VCaP (cell line): ENCODE measurements around the gene MUC5AC.
"Not testable (repeated sequence)": the region's sequence is repeated elsewhere in the genome, so short reads cannot be mapped to it uniquely, and the experiment has no call there.

ENCODE experiments used
- H3K27ac ChIP-seq: fragments of 450-650 bp; 2 replicates; pipeline ENCODE4 v1.5.1; 2017
- TF ChIP-seq, protein P1 (sequence below): fragments of 450-650 bp; conservative IDR thresholded peaks from 2 replicates; pipeline ENCODE4 v1.5.1; 2017; ENCODE audit warnings: mild to moderate bottlenecking, moderate library complexity

MUC5AC gene

DNA sequence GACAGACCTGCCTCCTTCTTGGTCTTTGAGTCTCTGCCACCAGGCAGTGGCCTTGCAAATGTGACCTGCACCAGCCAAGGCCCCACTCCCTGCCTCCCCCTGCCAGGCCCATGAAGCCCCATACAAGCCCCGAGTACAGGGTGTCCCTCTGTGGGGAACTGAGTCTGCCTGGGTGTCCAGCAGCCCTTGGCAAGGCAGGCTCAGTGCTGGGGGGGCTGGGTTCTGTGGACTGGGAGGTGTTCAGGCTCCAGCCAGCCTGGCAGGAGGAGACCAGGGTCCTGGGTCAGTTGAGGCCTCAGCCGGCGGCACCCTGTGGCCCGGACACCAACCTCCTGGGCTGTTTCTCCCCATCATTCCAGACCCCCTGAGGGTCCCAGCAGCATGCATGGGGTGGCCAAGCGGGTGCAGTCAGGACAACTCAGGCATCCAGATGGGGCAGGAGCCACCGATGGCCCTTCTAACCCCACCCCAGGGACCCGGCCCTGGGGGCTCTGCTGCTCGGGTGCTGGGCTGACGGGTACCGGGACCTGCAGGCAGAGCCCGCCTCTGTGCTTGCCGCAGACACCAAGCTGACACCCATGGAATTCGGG, 5.7 kb downstream of the MUC5AC start:
- TF ChIP-seq, protein P1, sequence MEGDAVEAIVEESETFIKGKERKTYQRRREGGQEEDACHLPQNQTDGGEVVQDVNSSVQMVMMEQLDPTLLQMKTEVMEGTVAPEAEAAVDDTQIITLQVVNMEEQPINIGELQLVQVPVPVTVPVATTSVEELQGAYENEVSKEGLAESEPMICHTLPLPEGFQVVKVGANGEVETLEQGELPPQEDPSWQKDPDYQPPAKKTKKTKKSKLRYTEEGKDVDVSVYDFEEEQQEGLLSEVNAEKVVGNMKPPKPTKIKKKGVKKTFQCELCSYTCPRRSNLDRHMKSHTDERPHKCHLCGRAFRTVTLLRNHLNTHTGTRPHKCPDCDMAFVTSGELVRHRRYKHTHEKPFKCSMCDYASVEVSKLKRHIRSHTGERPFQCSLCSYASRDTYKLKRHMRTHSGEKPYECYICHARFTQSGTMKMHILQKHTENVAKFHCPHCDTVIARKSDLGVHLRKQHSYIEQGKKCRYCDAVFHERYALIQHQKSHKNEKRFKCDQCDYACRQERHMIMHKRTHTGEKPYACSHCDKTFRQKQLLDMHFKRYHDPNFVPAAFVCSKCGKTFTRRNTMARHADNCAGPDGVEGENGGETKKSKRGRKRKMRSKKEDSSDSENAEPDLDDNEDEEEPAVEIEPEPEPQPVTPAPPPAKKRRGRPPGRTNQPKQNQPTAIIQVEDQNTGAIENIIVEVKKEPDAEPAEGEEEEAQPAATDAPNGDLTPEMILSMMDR: no peak
- no peak overlapping the region for H3K27ac ChIP-seq

DNA sequence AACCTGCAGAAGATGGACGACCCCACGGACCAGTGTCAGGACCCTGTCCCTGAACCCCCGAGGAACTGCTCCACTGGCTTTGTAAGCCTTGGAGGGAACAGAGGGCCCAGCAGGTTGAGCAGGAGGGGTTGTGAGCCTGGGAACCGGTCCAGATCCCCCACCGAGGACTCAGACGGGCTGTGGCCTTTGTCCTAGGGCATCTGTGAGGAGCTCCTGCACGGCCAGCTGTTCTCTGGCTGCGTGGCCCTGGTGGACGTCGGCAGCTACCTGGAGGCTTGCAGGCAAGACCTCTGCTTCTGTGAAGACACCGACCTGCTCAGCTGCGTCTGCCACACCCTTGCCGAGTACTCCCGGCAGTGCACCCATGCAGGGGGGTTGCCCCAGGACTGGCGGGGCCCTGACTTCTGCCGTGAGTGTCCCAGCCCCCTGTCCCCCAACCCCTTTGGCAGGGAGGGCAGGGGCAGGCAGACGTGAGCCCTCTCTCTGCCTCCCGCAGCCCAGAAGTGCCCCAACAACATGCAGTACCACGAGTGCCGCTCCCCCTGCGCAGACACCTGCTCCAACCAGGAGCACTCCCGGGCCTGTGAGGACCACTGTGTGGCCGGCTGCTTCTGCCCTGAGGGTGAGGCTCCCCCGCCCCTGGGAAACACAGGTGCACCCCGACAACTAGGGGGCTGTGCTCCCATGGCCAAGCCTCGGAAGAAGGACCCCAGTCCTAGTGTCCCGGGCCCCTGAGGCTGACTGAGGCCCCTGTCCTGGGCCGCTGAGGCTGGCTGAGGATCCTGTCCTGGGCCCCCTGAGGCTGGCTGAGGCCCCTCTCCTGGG, 6.4 kb downstream of the MUC5AC start:
- TF ChIP-seq, protein P1: no peak

DNA sequence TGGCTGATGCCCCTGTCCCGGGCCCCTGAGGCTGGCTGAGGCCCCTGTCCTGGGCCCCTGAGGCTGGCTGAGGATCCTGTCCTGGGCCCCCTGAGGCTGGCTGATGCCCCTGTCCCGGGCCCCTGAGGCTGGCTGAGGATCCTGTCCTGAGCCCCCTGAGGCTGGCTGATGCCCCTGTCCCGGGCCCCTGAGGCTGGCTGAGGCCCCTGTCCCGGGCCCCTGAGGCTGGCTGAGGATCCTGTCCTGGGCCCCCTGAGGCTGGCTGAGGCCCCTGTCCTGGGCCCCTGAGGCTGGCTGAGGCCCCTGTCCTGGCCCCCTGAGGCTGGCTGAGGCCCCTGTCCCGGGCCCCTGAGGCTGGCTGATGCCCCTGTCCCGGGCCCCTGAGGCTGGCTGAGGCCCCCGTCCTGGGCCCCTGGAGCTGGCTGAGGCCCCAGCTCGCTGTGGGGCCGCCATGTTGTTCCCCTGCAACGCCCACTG, 7.1 kb downstream of the MUC5AC start:
- not testable (repeated sequence) for H3K27ac ChIP-seq

More for the DNA sequence above, 6.4 kb downstream of the MUC5AC start:
- no peak overlapping the region for H3K27ac ChIP-seq

DNA sequence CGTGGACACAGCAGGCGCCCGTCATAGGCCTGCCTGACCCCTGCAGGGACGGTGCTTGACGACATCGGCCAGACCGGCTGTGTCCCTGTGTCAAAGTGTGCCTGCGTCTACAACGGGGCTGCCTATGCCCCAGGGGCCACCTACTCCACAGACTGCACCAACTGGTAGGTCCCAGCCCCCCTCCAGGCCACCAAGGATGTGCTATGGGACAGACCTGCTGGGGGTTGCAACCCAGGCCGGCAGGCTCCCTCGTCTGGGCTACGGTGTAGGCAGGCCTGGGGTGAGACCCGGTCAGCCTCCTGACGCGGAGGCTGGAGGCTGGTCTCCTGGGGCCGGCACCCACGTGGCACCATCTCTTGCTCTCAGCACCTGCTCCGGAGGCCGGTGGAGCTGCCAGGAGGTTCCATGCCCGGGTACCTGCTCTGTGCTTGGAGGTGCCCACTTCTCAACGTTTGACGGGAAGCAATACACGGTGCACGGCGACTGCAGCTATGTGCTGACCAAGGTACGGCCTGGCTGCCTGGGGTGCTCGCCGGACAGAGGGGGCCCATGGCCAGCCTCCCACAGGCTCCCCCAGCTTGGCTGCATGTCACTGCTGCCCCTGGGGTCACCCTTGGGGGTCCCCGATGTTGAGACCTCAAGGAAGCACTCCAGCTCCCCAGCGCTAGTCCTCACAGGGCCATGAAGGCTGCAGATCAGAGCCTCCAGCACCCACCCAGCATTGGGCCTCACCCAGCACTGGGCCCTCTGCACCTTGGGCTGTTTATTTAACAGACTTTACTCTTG, 7.7 kb downstream of the MUC5AC start:
- TF ChIP-seq, protein P1: no peak
- no peak overlapping the region for H3K27ac ChIP-seq

DNA sequence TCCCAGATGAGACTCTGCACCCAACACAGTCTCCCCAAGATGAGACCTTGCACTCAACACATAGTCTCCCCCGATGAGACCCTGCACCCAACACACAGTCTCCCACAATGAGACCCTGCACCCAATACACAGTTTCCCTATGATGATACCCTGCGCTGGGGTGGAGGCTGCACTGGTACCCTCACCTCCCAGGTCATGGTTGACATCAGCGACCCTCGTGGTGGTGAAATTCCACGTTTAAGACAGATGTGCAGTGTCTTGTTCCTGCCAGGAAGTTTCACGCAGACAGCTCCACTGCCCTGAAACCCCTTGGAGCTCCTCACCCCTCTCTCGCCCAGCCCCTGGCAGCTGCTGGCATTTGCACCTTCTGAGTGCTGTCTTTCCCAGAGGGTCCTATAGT, 9.5 kb downstream of the MUC5AC start:
- TF ChIP-seq, protein P1: no peak
- H3K27ac ChIP-seq: no peak overlapping the region

DNA sequence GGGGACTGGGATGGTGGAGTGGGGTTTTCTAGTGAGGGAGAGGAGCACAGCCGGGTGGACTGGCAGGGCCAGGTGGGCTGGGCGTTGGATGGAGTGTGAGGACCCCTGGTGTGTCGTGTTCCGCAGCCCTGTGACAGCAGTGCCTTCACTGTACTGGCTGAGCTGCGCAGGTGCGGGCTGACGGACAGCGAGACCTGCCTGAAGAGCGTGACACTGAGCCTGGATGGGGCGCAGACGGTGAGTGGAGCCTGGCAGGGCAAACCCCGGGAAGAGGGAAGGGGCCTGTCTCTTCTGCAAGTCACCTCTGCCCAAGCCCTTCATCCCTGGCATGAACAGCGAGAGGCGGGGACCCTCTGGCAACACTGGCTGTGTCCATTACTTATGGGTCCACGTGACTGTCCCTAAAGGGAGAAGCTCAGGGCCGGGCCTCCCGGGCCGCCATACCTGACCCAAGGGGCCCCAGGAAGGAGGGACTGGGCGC, 10.0 kb downstream of the MUC5AC start:
- TF ChIP-seq, protein P1: no peak
- H3K27ac ChIP-seq: no peak overlapping the region

DNA sequence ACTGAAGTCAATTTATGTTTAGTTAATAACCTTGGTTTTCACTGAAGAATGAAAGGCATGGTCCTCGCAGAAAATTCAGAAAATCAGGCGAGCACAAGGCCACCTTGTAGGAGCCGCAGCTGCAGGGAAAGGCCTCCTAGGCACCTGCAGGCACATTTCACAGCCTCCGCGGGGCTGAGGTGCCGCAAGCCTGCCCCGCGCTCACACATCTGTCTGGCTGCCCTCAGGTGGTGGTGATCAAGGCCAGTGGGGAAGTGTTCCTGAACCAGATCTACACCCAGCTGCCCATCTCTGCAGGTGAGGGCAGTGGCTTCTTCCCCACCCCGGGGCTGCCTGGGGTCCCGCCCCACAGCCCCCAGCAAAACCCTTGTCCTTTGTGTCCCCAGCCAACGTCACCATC, 10.5 kb downstream of the MUC5AC start:
- TF ChIP-seq, protein P1: no peak
- H3K27ac ChIP-seq: no peak overlapping the region
